GM19238 (cell line): Measurements from ENCODE around the gene QSOX2.
A peak's percentile ranks its signal among the peaks of the same experiment; 100 is the strongest.

Experiments used
- DNase-seq: peaks from one replicate; pipeline ENCODE4 v3.0.0; 2011; ENCODE audit warnings: low spot score; ENCODE audit not compliant: insufficient read length

The QSOX2 gene

DNA sequence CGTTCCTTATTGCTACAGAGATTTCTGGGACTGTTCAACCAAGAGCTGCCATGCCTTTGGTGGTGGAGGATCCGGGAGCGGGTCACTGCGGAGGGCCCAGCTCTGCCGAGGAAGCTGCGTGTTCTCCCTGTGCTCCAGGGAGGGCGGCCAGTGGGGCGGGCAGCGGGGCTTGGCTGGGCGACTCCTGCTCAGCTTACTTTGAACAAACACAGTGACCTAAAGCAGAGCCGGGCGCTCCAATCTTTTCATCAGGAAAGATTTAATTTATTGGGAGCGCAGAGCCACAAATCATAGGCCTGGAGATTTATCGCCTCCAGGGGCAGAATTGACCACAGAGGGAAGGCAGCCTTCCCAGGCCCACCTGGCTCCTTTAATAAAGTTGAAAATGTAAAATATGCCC lies 68.4 kb downstream of the QSOX2 start:
- no peak for DNase-seq

GRCh38 chr9:136175616-136176197 lies 69.9 kb downstream of the QSOX2 start:
- no peak for DNase-seq

- no peak for DNase-seq
Measured at GRCh38 chr9:136174779-136175615, 70.6 kb downstream of the QSOX2 start.

- no peak for DNase-seq
Measured at GRCh38 chr9:136173648-136174290, 71.8 kb downstream of the QSOX2 start.

DNA sequence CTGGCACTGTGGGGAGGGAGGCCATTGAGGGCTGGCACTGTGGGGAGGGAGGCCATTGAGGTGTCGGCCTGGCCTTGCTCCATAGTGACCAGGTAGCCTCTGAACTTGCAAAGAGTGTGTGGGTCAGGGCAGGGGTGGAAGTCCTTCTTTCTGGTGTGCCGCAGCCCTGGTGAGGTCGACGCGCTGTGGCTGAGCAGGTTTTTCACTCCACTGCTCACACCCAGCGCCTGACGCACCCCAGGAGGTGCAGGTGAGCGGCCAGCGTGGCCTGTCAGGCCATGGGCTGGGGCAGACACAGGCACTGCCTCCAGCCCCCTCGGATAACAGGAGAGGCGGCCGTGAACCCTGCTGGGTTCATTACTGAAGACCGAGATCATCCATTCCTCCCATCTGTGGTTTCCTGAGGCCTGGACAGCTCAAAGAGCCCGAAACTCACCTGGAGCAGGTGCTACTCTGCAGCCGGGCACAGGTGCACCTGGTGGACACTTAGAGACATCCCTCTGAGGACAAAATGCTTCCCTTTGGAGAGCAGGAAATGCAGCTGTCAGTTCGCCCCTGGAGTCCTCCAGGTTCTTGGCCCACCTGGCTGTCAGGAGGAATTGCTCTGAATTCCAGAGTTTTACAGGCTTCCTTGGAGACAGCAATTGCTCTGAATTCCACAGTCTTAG lies 73.1 kb downstream of the QSOX2 start:
- no peak for DNase-seq

DNA sequence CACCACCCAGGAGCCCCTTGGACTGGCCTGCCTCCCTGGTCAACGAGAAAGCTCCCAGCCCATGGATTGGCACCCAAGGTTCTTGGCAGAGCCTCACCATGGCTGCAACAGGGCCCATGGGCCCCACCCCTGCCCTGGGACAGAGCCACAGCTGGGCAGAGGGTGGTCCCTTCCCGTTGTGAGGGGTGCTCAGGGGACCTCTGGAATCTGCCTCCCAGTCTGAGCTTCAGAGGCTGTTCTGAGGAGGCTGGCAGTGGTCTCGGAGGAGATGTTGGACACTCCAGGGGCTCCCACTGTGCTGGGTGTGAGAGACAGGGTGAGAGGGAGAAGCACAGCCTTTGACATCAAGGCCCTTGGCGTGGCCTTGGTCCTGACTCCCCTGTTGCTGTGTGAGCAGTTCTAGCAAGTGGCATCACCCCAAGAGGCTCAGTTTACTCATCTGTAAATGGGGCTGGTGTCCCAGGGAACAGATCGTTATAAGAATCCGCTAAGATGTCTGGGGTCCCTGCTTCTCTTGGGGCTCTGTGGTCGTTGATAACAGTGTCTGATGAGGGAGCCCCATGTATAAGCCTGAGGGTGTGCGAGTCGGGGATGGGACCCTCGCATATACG lies 73.7 kb downstream of the QSOX2 start:
- no peak for DNase-seq

DNA sequence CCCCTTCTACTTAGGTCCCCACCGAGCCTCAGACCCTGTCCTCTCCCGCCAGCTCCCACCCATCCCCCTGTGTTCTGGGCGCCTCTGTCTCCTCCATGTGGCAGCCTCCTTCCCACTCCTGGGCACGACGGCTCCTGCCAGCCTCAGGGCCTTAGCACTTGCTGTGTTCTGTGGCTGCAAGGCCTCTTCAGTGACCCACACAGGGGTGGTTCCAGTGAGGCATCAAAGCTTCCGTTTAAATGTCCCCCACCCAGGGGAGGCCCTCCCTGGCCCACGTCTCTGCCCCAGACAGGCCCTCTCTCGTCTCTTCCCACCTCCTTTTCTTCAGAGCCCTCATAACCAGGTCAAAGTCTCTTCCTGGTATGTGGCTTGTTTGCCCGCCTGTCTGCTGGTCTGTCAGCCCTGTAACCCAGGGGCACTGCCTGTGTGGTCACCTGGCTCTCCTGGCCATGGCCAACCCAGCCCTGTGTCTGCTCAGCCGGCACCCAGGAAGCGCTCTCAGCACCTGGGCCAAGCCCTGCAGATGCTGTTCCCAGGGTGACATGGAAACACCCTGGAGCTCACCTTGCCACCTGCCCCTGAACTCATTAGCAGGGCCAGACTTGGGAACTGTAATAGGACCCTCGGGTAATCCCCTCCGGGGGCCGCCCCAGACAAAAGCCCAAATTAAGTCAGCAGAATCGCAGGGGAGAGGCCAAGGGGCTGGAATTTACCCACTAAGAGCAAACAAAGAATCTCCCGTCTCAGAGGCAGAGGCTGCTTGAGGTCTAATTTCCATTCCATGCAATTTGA lies 74.4 kb downstream of the QSOX2 start:
- DNase-seq = no peak

DNA sequence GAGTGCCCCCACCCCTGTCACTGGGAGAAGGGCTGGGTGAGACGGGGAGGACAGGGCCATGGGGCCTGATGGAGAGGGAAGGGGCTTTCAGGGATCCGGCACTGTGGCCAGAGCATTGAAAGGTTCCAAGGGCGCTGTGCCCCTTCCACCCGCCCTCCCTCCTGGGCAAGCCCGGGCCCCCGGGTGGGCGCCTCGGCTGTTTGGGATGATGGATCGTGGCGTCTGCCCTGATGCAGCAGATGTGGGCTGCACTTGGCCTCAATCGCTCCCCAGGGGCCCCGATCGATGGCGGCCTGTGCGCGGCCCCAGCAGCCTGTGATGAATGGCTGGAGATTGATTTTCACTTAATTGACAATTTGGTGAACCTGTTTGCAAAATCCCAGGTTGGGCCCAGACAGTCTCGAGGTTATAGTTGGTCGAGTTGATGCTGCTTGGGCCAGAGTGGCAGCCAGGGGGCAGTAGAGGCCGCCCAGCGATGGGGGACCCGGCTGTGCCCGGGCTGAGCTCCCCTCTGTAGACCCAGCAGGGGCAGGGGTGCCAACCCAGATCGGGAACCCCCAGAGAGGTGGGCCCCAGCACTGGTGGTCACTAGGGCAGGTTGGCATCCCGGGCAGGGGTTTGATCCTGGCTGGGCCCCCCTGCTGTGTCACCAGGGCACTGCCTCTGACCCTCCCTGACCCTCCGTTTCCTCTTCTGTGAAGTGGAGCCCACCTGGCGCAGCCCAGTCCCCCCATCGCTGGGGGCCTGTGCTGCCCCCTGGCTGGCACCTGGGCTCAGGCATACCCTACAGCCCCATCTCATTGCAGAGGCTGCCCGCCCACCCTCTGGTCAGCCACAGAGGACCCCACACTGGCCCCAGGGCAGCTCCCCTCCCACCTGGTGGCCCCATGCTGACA lies 75.4 kb downstream of the QSOX2 start:
- peak; percentile 79 for DNase-seq

- no peak for DNase-seq
Measured at GRCh38 chr9:136169495-136169894, 76.1 kb downstream of the QSOX2 start.

- no peak for DNase-seq
Measured at GRCh38 chr9:136163248-136163850, 82.3 kb downstream of the QSOX2 start.

- DNase-seq = no peak
Measured at GRCh38 chr9:136160995-136161610, 84.5 kb downstream of the QSOX2 start.

- no peak for DNase-seq
Measured at GRCh38 chr9:136160381-136160841, 85.2 kb downstream of the QSOX2 start.

GRCh38 chr9:136159851-136160250 lies 85.8 kb downstream of the QSOX2 start:
- no peak for DNase-seq

- DNase-seq = no peak
Measured at GRCh38 chr9:136157477-136158265, 87.9 kb downstream of the QSOX2 start.
